Esophagus muscularis mucosa (tissue), 3 donors: Measurements from ENCODE around the gene WDR62.

Experiments
- CTCF ChIP-seq, 3 experiments: fragments of 200-600 bp in 2 of 3; fragments of 450-650 bp in 1 of 3; sonication (generic) in 2 of 3; IDR thresholded peaks; one replicate each; pipeline ENCODE4 v1.5.1; 2017 to 2019; ENCODE audit warnings: antibody characterized with exemption in 3 of 3, mild to moderate bottlenecking in 2 of 3, moderate library complexity in 1 of 3
- POLR2A ChIP-seq: fragments of 450-650 bp; IDR thresholded peaks from one replicate; pipeline ENCODE4 v1.6.1; 2017; ENCODE audit warnings: antibody characterized with exemption, moderate library complexity, mild to moderate bottlenecking, low read depth

- no peak for TF ChIP-seq CTCF (IDR thresholded peaks at IDR 0.05)
- TF ChIP-seq POLR2A = no peak
These were observed 18.6 kb downstream of the WDR62 start for GRCh38 chr19:36073121-36073876.
